Measurements from ENCODE around the gene SYCP2. TPM values are rescaled to one million over a fixed set of nuclear protein-coding genes. Genes with fewer than 3 reads are reported as not detected.

Gene SYCP2
- total RNA-seq, 1 donor from 2014 or later, result 2.3 TPM

DNA sequence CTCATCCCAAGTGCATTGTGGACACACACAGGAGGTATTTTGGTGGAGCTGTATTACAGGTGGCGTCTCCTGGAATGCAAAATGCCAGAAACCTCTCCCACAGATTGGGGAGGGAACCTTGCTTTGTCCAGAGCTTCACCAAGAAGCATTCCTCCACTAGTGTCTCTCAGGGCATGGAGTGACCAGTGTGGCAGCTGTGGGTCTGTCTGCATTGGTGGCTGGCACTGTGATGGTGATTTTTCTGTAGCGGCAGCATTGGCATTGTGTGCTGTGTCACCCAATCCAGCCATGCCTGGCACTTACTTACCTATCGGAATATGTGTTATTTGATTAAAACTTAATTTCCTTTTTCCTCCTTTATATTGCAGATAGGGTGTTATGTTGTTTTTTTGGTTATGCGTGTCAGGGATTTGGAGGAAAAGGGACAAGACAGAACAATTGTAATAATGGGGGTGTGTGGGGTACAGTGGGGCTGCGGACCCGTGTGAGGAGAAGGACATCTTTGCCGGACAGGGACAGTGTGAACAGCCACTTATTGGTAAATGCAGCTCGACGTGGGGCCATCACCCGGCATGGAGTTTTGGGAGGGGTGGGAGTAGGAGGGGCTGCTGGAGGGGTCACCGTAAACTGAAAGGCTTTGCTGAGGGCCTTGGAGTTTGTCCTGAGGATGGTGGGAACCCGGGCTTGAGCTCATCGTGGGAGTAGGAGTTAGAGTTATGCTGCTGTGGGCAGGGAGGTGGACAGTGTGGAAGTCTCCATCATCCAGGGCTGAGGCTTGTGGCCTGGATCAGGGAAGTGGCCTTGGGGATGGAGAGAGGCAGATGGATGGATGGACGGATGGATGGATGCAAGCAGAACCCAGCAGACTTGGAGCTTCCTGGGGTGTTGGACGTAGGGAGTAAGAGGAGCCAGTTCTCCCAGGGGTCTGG lies 105.0 kb downstream of the SYCP2 start:
- DNase-seq (ENCODE audit: low read depth, low spot score), result no peak

DNA sequence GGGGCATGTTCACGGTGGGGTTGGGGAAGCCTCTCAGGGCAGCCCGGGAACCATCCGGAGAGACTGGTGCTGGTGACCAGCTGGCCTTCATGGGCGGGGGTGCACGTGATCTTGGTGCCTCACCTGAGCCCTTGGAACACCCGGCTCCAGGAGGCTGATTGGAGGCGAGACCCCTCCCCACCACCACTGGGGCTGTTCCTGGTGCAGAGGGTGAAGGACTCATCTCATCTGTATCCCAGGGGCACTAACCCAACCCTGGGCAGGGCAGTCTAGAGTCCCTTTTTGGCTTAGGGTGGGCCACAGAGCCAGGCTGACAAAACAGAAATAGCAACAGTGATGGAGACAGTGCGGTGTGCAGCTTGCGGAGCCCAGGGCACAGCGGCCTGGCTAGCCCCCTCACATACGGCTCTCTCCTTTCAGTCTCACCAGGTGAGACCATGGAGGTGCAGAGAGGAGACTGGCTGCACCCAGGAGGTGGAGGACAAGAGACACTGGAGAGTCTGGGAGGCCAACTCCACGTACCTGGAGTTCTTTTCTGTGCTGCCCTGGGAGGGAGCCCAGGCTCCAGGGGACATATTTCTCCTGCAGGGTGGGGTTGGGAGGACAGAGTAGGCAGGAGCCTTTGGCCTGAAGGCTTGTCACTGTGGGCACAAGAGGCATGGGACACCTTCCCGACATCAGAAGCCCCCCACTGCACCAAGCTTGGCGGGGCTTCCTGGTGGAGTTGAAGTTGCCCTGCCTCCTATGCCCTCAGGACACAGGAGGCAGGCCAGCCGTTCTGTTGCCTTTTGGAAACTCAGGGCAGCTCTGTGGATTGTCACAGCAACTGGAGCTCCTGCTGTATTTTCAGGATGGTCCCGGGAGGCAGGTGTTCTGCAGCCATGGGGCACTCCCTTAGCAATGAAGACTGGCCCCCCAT lies 106.0 kb downstream of the SYCP2 start:
- Mint-ChIP-seq H3K4me1 (peaks cover 31% of the 10 kb centered on the region), H3K9me3 (no peaks in the 10 kb centered on the region), H3K36me3 (ENCODE audit: low read depth) (no peaks in the 10 kb centered on the region), H3K4me3 (no peak overlapping the region), H3K27ac (ENCODE audit: unreplicated experiment) (no peak overlapping the region), H3K27me3 (ENCODE audit: low read depth) (no peaks in the 10 kb centered on the region)
- TF ChIP-seq, protein P1, sequence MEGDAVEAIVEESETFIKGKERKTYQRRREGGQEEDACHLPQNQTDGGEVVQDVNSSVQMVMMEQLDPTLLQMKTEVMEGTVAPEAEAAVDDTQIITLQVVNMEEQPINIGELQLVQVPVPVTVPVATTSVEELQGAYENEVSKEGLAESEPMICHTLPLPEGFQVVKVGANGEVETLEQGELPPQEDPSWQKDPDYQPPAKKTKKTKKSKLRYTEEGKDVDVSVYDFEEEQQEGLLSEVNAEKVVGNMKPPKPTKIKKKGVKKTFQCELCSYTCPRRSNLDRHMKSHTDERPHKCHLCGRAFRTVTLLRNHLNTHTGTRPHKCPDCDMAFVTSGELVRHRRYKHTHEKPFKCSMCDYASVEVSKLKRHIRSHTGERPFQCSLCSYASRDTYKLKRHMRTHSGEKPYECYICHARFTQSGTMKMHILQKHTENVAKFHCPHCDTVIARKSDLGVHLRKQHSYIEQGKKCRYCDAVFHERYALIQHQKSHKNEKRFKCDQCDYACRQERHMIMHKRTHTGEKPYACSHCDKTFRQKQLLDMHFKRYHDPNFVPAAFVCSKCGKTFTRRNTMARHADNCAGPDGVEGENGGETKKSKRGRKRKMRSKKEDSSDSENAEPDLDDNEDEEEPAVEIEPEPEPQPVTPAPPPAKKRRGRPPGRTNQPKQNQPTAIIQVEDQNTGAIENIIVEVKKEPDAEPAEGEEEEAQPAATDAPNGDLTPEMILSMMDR (conservative IDR thresholded peaks at IDR 0.05), result no peak
- DNase-seq (ENCODE audit: low read depth, low spot score), result no peak

More for the DNA sequence above, 105.0 kb downstream of the SYCP2 start:
- Mint-ChIP-seq H3K27ac (ENCODE audit: unreplicated experiment) (no peak overlapping the region), H3K36me3 (ENCODE audit: low read depth) (no peaks in the 10 kb centered on the region), H3K4me1 (peaks cover 30% of the 10 kb centered on the region), H3K9me3 (no peaks in the 10 kb centered on the region), H3K27me3 (ENCODE audit: low read depth) (no peaks in the 10 kb centered on the region), H3K4me3 (no peak overlapping the region)
- TF ChIP-seq, protein P1 (conservative IDR thresholded peaks at IDR 0.05), result no peak

DNA sequence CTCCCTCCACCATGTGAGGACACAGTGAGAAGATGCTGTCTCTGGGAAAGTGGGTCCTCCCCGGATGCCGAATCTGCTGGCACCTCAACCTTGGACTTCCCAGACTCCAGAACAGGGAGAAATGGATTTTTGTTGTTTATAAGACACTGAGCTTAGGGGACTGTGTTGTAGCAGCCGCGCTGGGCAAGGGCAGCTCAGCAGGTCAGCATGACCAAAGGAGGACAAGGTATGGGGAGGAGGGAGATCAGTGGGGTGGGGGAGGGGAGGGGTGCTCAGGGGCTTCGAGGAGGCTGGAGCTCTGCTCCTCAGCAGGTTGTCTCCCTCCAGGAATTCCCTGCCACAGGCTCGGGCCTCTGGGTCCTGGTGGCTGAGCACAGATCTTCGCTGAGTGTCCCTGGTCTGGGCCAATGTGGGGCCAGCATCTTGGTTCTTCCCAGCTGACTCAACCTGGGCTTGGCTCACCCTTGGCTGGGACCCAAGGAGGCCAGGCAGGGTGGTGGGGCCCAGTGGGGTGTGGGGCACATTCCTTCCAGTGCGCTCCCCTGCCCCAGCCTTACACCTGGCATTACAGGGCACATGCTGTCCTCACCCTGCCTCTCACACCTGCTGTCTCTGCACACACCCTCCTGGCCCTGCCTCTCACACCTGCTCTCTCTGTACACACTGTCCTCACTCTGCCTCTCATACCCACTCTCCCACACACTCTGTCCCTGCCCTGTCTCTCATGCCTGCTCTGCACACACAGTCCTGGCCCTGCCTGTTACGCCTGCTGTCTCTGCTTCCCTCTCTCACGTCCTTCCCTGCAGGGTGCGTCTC lies 107.3 kb downstream of the SYCP2 start:
- no peak for DNase-seq (ENCODE audit: low read depth, low spot score)
- peak overlapping the region; percentile 54 for H3K27ac Mint-ChIP-seq (ENCODE audit: unreplicated experiment)
- TF ChIP-seq, protein P1 (conservative IDR thresholded peaks at IDR 0.05), result no peak
- H3K4me3 Mint-ChIP-seq, result no peak overlapping the region
- H3K4me1 Mint-ChIP-seq, result peaks cover 26% of the 10 kb centered on the region
- H3K27me3 Mint-ChIP-seq (ENCODE audit: low read depth), result no peaks in the 10 kb centered on the region
- H3K36me3 Mint-ChIP-seq (ENCODE audit: low read depth), result no peaks in the 10 kb centered on the region
- no peaks in the 10 kb centered on the region for H3K9me3 Mint-ChIP-seq

DNA sequence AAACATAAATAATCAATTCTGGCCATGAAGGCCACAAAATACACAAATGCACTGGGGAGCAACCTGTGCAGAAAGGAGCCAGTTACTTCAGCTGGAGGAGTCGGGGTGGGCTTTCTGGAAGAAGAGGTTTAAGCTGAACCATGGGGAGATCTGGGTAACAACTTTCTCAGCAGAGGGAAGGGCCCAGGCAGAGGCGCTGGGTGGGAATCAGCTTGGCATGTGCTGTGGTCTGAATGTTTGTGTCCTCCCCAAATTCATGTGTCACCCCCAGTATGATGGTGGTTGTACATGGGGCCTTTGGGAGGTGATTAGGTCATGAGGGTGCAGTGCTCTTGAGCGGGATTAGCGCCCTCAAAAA lies 107.9 kb downstream of the SYCP2 start:
- H3K27ac Mint-ChIP-seq (ENCODE audit: unreplicated experiment), result no peak overlapping the region
- H3K4me3 Mint-ChIP-seq, result no peak overlapping the region
- no peaks in the 10 kb centered on the region for H3K36me3 Mint-ChIP-seq (ENCODE audit: low read depth)
- TF ChIP-seq, protein P1 (conservative IDR thresholded peaks at IDR 0.05), result no peak
- H3K27me3 Mint-ChIP-seq (ENCODE audit: low read depth), result no peaks in the 10 kb centered on the region
- DNase-seq (ENCODE audit: low read depth, low spot score), result no peak
- peaks cover 26% of the 10 kb centered on the region for H3K4me1 Mint-ChIP-seq
- H3K9me3 Mint-ChIP-seq, result no peaks in the 10 kb centered on the region
